Occipital lobe (tissue), 2 donors: ENCODE results near the gene CTBP1. TPM values are rescaled to one million over a fixed set of nuclear protein-coding genes. Genes with fewer than 3 reads are reported as not detected.
"Not testable (repeated sequence)": the region's sequence is repeated elsewhere in the genome, so short reads cannot be mapped to it uniquely, and the experiment has no call there.

Experiments
- DNase-seq: peaks from one replicate; lab custom pipeline; 2025; lab: John Stamatoyannopoulos, UW
- total RNA-seq: library from RNA; depleted of rRNA; stranded (reverse); fragments of >200 nt; gene quantifications from one replicate; pipeline ENCODE4 v1.2.3, GENCODE V29; 2014

The CTBP1 gene
- total RNA-seq, 1 donor from 2014 or later = 237 TPM

- DNase-seq = no peak
Measured at GRCh38 chr4:1239141-1239949, 9.6 kb downstream of the CTBP1 start.

GRCh38 chr4:1238676-1239000 is 10.3 kb downstream of the CTBP1 start:
- DNase-seq = no peak

GRCh38 chr4:1237981-1238675 is 10.8 kb downstream of the CTBP1 start:
- no peak for DNase-seq

GRCh38 chr4:1237261-1237660 is 11.7 kb downstream of the CTBP1 start:
- not testable (repeated sequence) for DNase-seq

- DNase-seq = not testable (repeated sequence)
Measured at GRCh38 chr4:1236836-1237235, 12.1 kb downstream of the CTBP1 start.

GRCh38 chr4:1236103-1236641 is 12.8 kb downstream of the CTBP1 start:
- DNase-seq = no peak

GRCh38 chr4:1235381-1236102 is 13.4 kb downstream of the CTBP1 start:
- no peak for DNase-seq

GRCh38 chr4:1234811-1235292 is 14.1 kb downstream of the CTBP1 start:
- no peak for DNase-seq

- no peak for DNase-seq
Measured at GRCh38 chr4:1234309-1234695, 14.6 kb downstream of the CTBP1 start.

GRCh38 chr4:1233641-1234308 is 15.2 kb downstream of the CTBP1 start:
- DNase-seq = no peak

GRCh38 chr4:1232661-1233621 is 16.0 kb downstream of the CTBP1 start:
- DNase-seq = no peak

- no peak for DNase-seq
Measured at GRCh38 chr4:1231637-1232360, 17.1 kb downstream of the CTBP1 start.

- no peak for DNase-seq
Measured at GRCh38 chr4:1230971-1231636, 17.8 kb downstream of the CTBP1 start.

- DNase-seq = no peak
Measured at GRCh38 chr4:1230316-1230715, 18.6 kb downstream of the CTBP1 start.

- no peak for DNase-seq
Measured at GRCh38 chr4:1229117-1229849, 19.6 kb downstream of the CTBP1 start.

GRCh38 chr4:1227816-1228215 is 21.1 kb downstream of the CTBP1 start:
- no peak for DNase-seq

- no peak for DNase-seq
Measured at GRCh38 chr4:1226598-1226997, 22.3 kb downstream of the CTBP1 start.

- no peak for DNase-seq
Measured at GRCh38 chr4:1226144-1226481, 22.8 kb downstream of the CTBP1 start.
